Stimulated activated CD8-positive, alpha-beta memory T cell treated with anti-CD3 and anti-CD28 coated beads, Interleukin-12 subunit alpha, Interleukin-12 subunit beta, amount 100 ng/mL, for 1 hour (primary cell): ENCODE measurements around the gene GSTO2.

ENCODE experiments used
- DNase-seq: peaks from one replicate; pipeline ENCODE4 v3.0.0-alpha.2; 2020; ENCODE audit warnings: low read depth

The GSTO2 gene

DNA sequence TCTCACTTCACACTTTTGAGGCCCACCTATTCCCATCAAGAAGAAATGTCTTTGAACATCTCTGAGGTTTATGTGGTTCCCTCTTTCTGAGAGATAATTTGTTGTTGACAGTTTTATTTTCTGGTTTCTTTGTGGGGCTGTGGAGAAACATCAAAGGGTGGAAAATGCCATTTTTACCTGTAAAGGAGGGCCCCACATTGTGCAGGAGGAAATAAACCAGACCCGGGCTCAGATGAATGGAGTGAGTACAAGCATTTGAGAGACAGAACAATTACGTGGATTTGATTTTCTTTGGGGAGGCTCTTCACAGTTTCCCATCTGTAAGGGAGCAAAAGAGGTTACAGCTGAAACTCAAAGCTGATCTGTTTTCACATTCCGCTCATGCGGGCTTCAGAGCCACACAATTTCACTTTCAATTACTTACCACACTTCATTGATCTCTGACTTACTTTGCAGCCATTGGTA, 39.5 kb downstream of the GSTO2 start:
- DNase-seq: no peak

GRCh38 chr10:104309980-104310978, 41.3 kb downstream of the GSTO2 start:
- DNase-seq: no peak

DNA sequence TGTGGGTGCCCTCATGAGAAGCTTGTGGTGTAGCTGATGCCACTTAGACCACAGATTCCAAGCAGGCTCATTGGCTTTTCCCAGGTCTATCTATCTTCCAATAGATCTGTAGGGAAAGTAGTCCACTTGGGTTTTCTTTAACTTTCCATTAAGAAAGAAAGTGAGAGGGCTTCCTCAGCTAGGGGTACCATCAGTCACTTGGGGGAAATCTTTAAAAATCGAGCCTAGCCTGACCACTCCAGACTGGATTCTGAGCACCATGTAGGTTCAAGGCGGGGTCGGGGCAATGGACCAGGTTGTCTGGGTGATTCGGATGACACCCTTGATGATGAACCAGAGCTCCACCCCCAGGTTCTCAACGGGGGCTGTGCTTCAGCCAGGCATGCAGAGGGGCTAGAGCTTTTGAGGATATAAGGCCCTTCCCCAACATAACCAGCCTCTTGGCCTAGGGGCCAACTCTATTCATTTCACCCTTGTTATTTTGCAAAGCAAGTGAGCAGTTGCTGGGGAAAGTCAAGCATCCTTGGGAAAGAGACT, 42.3 kb downstream of the GSTO2 start:
- no peak for DNase-seq

GRCh38 chr10:104314591-104315485, 45.9 kb downstream of the GSTO2 start:
- DNase-seq: no peak

DNA sequence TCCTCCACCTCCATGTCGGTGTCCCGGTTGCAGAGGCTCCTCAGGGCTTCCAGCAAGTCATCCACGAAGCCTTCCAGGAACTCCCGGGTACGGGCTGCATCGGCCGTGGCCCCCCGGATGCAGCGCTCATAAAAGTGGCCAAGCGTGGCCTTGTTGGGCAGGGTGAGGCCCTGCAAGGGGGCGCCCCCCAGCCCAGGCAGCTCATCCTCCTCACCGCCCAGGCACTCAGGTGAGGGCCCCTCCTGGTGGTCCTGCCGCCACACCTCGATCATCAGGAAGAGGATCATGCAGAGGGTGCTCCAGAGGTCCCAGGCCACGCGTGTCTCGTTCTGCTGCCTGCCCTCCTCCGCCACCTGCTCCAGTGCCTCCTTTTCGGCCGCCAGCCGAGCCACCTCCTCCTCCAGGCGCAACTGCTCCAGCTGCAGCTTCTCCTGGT, 46.5 kb downstream of the GSTO2 start:
- no peak for DNase-seq

DNA sequence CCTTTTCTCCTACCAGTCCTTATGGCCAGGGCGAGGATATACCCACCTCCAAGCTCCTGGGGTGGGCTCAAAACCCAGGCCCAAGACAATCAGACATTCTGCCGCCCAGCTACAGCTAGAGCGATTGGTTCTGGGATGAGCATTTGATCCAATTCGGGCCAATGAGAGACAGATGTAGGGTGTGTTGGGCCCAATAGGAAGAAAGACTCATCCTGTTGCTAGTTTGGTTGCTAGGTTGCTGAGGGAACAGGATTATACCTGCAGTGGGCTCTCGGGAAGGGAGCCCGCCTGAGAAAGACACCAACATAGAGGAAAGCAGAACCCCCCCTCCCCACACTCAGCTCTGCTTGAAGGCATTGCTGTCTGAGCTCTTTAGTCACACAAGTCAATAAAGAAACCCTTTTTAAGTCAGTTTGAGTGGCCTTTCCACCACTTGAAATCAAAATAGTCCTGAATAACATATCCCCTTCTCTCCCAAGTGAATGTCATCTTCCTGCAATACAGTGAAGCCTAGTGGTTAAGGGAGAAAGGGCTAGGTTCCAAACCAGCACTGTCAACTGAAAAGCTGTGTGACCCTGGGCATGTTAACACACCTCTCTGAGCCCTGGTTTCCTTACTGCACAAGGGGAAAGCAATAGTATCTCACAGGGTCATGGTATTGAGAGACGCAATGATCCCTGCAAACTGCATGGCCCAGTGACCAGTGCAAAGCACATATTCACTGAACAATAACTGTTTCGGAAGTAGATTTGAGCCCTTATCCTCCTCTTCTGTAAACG, 47.5 kb downstream of the GSTO2 start:
- DNase-seq: no peak

DNA sequence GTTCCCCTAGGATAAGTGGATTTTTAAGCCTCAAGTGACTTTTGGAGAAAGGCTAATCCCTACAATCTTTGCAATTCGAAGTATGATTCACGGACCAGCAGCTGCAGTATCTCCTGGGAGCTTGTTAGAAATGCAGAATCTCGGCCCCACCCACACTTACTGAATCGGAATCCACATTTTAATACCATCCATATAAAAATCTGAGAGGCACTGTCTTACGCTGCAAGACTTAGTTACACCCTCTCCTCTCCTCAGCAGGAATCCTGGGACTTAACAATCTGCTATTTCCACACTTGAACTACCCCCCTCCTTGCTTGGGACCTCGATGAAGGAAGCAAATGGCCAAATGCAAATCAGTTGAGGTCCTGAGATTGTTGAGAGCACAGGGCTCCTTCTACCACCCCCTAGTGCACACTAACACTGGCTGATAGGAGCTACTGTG, 48.3 kb downstream of the GSTO2 start:
- no peak for DNase-seq

DNA sequence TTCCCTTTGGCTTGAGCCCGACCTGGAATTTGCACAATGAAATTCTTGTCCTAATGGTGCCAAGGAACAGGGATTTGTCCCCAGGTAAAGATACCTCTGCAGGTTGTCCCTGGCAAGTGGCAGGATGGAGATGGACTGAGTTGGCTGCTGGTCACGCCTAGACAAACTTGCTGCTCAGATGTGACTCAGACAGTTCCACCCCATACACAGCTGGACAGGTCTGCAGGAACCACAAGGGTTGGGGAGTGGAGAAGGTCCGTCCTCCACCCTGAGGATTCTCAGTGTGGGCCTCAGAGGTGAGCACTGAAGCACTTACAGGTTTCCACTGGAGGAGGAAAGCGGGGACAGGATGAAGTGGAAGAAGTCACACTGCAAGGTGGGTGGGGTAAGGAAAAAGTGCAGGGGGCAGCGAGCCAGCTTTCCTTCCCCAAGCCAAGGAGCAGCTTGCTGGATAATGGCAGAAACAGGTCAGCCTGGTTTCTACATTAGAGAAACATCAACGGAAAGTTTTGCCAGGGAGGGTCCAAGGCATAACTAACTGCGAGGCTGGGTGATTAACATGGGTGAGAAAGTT, 48.8 kb downstream of the GSTO2 start:
- DNase-seq: no peak

DNA sequence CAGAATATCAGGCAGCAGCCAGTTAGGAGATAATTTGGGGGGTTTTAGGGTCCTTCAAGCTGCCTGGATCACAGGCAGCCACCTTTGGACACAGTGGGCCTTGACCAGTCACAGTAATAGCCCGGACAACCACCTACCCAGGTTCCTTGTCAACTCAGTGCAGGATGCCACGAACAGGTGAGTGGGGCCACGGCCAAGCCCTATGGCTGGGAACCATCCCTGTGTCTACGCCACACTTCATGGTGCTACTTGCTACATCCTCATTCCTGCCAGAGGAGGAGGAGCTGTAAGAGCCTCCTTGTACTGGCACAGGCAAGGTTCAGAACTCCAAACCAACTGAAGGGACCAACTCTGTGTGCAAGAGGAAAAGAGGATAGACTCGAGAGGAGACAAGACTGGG, 49.3 kb downstream of the GSTO2 start:
- DNase-seq: no peak

GRCh38 chr10:104318810-104319741, 50.1 kb downstream of the GSTO2 start:
- DNase-seq: no peak

- no peak for DNase-seq
These were observed 52.2 kb downstream of the GSTO2 start for GRCh38 chr10:104321226-104321625.

DNA sequence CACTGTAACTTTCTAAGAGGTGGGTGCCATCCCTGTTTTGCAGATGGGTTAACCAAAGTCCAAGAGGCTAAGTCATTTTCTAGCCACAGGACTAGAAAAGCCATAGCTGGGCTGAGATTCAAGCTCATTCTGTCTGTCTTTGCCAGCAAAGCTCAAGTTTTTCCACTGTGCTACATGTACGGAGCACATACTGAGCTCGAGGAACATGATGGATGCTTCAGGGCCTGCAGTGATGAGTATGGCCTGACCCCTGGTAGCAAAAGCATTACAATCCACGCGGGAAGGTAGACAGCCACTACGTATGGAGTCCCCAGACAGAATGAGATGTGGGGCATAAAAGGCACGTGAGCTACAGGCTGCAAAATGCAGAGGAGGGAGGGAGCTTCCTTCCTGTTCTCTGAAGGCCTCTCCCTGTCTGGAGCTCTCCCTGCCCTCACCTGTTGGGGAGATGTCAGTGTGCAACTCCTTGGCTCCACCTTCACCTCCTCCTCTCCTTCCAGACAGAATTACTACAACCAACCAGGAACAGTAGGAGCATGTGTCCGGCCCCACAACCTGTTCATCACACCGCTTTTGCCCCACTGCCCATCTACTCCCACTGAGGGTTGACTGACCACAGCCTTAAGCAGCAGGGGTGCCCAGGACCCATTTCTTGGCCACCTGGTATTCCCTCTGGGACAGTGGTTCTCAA, 52.9 kb downstream of the GSTO2 start:
- no peak for DNase-seq

GRCh38 chr10:104322416-104322782, 53.4 kb downstream of the GSTO2 start:
- DNase-seq: no peak

- DNase-seq: no peak
These were observed 54.1 kb downstream of the GSTO2 start for GRCh38 chr10:104323085-104323484.

GRCh38 chr10:104323760-104324201, 54.8 kb downstream of the GSTO2 start:
- DNase-seq: no peak

DNA sequence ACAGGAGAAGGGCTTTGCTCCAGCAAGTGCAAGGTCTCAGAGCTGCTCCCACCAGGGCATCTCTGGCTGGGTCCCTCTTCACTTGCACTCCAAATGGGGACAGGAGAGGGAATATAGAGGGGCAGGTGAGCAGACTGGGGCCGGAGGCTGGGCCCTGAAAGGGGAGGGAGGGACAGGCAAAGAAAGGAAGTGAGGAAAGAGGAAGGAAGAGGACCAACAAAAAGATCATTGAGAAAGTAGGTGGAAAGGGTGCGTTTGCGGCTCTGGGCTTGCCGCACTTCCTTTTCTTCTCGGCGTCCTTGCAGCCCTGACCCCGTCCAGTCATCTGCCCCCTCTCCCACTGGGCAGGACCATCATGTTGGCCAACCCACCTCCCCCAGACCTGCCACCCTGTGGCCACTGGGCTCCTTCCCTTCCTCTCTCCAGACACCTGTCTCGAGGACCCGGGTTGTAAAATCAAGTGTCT, 55.3 kb downstream of the GSTO2 start:
- DNase-seq: no peak

DNA sequence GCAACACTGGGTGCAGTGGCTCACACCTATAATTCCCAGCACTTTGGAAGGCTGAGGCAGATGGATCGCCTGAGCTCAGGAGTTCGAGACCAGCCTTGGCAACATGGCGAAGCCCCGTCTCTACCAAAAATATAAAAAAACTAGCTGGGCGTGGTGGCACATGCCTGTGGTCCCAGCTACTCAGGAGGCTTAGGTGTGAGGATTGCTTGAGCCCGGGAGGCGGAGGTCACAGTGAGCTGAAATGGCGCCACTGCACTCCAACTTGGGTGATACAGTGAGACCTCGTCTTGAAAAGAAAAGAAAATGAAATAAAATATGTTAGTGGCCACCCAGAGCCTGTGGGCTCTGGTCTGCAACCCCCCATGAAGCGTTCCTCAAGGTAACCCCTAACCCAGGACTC, 55.9 kb downstream of the GSTO2 start:
- DNase-seq: no peak

- DNase-seq: no peak
These were observed 56.8 kb downstream of the GSTO2 start for GRCh38 chr10:104325436-104326435.
